PC-3 (cell line): ENCODE data around the gene PDE2A. TPM values are rescaled to one million over a fixed set of nuclear protein-coding genes. Genes with fewer than 3 reads are reported as not detected.

Experiments
- ATAC-seq: fragments of 200-7000 bp; cut with Tn5 transposase; 2 replicates; pipeline ENCODE4 v1.9.1; 2020; ENCODE audit warnings: mild to moderate bottlenecking, moderate library complexity
- BruUV-seq: library from RNA; stranded (reverse); fragments of 400-500 nt; replicated peaks from 2 replicates; lab custom pipeline; 2021; lab: Mats Ljungman, UMichigan
- CTCF ChIA-PET: fragments of 300-600 bp; sonication (Branson Sonifier 250); formaldehyde crosslinking; loops from one replicate; lab custom pipeline; 2022; ENCODE audit warnings: antibody characterized with exemption; lab: Charles Lee
- POLR2A ChIA-PET: fragments of 300-600 bp; sonication (Branson Sonifier 250); formaldehyde crosslinking; loops from one replicate; lab custom pipeline; 2022; ENCODE audit warnings: antibody characterized with exemption; ENCODE audit not compliant: unreplicated experiment; lab: Charles Lee
- DNase-seq: peaks from one replicate; pipeline ENCODE4 v3.0.0-alpha.2; 2015
- H2AFZ ChIP-seq: fragments of 300-600 bp; sonication (generic); 2 replicates; pipeline ENCODE4 v1.6.0; 2016; ENCODE audit warnings: antibody characterized with exemption, low read length
- H3F3A ChIP-seq: fragments of 300-600 bp; sonication (generic); one replicate; pipeline ENCODE4 v1.6.0; 2017; ENCODE audit warnings: antibody characterized with exemption, low read length, control low read depth, mild to moderate bottlenecking; ENCODE audit not compliant: unreplicated experiment
- H3K27ac ChIP-seq: fragments of 300-600 bp; sonication (generic); 2 replicates; pipeline ENCODE4 v1.5.1; 2016; ENCODE audit warnings: mild to moderate bottlenecking, low read length
- H3K27me3 ChIP-seq: fragments of 300-600 bp; sonication (generic); 2 replicates; pipeline ENCODE4 v1.6.1; 2016; ENCODE audit warnings: low read length, mixed read lengths
- H3K36me3 ChIP-seq: fragments of 300-600 bp; sonication (generic); 2 replicates; pipeline ENCODE4 v1.6.1; 2016; ENCODE audit warnings: low read depth, mixed run types, low read length, mixed read lengths
- H3K4me1 ChIP-seq: fragments of 300-600 bp; sonication (generic); 2 replicates; pipeline ENCODE4 v1.5.1; 2016; ENCODE audit warnings: low read length; ENCODE audit not compliant: insufficient read depth
- H3K4me2 ChIP-seq: fragments of 300-600 bp; sonication (generic); 2 replicates; pipeline ENCODE4 v1.6.0; 2016; ENCODE audit warnings: low read length
- H3K4me3 ChIP-seq: fragments of 300-600 bp; sonication (generic); 2 replicates; pipeline ENCODE4 v1.5.1; 2016; ENCODE audit warnings: mild to moderate bottlenecking, low read length, mixed read lengths
- H3K79me2 ChIP-seq: fragments of 300-600 bp; sonication (generic); 2 replicates; pipeline ENCODE4 v1.6.1; 2017; ENCODE audit warnings: low read length, mixed read lengths
- H3K9ac ChIP-seq: fragments of 300-600 bp; sonication (generic); 2 replicates; pipeline ENCODE4 v1.6.0; 2016; ENCODE audit warnings: mild to moderate bottlenecking, low read length
- H3K9me2 ChIP-seq: fragments of 300-600 bp; sonication (generic); replicated peaks from 2 replicates; pipeline ENCODE4 v1.6.1; 2016; ENCODE audit warnings: mixed run types, low read length, mixed read lengths
- H3K9me3 ChIP-seq: fragments of 300-600 bp; sonication (generic); 2 replicates; pipeline ENCODE4 v1.6.1; 2016; ENCODE audit warnings: low read length, mixed read lengths
- H4K20me1 ChIP-seq: fragments of 300-600 bp; sonication (generic); 2 replicates; pipeline ENCODE4 v1.6.1; 2016; ENCODE audit warnings: low read length, mixed read lengths
- EZH2 ChIP-seq: fragments of 300-600 bp; sonication (generic); IDR thresholded peaks from one replicate; pipeline ENCODE4 v1.6.1; 2017; ENCODE audit warnings: antibody characterized with exemption, mild to moderate bottlenecking, low read length; ENCODE audit not compliant: unreplicated experiment
- EZH2phosphoT487 ChIP-seq: fragments of 300-600 bp; sonication (generic); IDR thresholded peaks from 2 replicates; pipeline ENCODE4 v1.6.1; 2018; ENCODE audit warnings: mild to moderate bottlenecking, antibody characterized with exemption, low read length, borderline replicate concordance
- intact Hi-C: fragments of 100-400 bp; cut with micrococcal nuclease; formaldehyde crosslinking; loops from 2 replicates; pipeline ENCODE4 v1.9.0; 2023
- total RNA-seq: library from RNA; depleted of rRNA; stranded (reverse); fragments of >200 nt; gene quantifications from 2 replicates; pipeline ENCODE4 v1.2.3, GENCODE V29; 2014
- TF ChIP-seq, protein P1 (sequence below): fragments of 300-600 bp; sonication (generic); conservative IDR thresholded peaks from 2 replicates; pipeline ENCODE4 v1.5.1; 2017; ENCODE audit warnings: antibody characterized with exemption, low read depth, mild to moderate bottlenecking, low read length

PDE2A gene
- total RNA-seq, 1 experiment from 2014 or later: 2.6 TPM

DNA sequence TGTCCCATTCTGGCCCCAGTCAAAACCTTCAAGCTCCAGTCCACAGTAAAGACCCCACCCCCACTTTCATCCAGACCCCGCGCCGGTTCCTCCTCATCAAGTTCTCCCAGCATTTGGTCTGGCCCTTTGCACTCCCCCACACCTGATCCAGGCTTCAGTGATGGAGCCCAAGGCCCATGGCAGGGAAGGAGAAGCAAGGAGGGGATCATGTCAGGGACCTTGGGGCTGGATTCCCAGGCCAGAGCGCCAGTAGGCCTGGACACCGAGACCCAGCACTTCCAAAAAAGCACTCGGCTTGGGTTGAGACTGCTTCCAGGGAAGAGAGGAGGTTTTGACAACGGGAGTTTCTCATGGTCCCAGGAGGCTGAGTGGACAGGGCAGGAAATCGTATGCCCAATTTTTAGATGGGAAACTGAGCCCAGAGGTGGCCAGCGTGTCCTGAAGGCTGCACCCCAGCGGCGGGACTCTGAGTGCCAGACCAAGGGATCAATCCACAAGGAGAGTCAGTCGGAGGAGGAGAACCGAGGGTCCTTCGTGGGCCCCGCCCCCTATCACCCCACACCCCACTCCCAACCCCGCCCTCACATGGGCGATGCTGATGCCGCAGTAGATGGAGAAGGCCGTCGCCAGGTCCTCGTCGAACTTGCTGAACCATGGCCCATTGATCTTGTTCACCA is 90.5 kb downstream of the PDE2A start:
- Histone ChIP-seq H3F3A (no peaks in the 10 kb centered on the region), H3K27ac (no peak overlapping the region), H3K4me3 (no peak overlapping the region), H2AFZ (no peak overlapping the region), H3K9me2 (no peaks in the 10 kb centered on the region), H3K79me2 (no peaks in the 10 kb centered on the region), H4K20me1 (no peaks in the 10 kb centered on the region), H3K4me2 (no peak overlapping the region), H3K9ac (no peak overlapping the region), H3K27me3 (no peaks in the 10 kb centered on the region), H3K36me3 (no peaks in the 10 kb centered on the region), H3K4me1 (no peaks in the 10 kb centered on the region), H3K9me3 (no peaks in the 10 kb centered on the region)
- no peak for TF ChIP-seq EZH2phosphoT487
- TF ChIP-seq EZH2: no peak
- TF ChIP-seq, protein P1, sequence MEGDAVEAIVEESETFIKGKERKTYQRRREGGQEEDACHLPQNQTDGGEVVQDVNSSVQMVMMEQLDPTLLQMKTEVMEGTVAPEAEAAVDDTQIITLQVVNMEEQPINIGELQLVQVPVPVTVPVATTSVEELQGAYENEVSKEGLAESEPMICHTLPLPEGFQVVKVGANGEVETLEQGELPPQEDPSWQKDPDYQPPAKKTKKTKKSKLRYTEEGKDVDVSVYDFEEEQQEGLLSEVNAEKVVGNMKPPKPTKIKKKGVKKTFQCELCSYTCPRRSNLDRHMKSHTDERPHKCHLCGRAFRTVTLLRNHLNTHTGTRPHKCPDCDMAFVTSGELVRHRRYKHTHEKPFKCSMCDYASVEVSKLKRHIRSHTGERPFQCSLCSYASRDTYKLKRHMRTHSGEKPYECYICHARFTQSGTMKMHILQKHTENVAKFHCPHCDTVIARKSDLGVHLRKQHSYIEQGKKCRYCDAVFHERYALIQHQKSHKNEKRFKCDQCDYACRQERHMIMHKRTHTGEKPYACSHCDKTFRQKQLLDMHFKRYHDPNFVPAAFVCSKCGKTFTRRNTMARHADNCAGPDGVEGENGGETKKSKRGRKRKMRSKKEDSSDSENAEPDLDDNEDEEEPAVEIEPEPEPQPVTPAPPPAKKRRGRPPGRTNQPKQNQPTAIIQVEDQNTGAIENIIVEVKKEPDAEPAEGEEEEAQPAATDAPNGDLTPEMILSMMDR: no peak
- DNase-seq (no peak), ATAC-seq (no peak)
- ChIA-PET CTCF (no interaction called here), POLR2A (no interaction called here)
- intact Hi-C loops: loop anchor here (2.0 kb wide), 1 partner anchor 97 kb away; no protein-coding TSS in a partner anchor
- BruUV-seq: no TSS peak

DNA sequence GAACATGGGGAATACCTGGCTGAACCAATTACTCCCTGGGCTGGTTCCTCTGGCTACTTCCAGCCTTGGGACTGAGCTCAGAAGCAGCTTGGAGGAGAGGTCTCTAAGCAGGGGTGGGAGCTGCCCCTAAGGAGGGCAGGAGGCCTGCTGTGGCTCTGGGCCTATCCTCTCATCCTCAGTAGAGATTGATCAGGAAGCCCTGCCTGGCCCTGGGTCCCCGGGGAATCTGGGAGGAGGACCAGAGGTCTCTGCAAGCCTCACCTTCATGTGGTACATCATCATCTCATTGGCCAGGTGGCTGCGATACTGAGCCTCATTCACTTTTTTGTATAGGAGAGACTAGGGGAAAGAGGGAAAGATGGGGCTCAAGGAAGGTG is 91.1 kb downstream of the PDE2A start:
- Histone ChIP-seq H3K27ac (no peak overlapping the region), H2AFZ (no peak overlapping the region), H3K36me3 (no peaks in the 10 kb centered on the region), H3K9me3 (no peaks in the 10 kb centered on the region), H3F3A (no peaks in the 10 kb centered on the region), H3K4me1 (no peaks in the 10 kb centered on the region), H3K4me2 (no peak overlapping the region), H3K9me2 (no peaks in the 10 kb centered on the region), H3K27me3 (no peaks in the 10 kb centered on the region), H4K20me1 (no peaks in the 10 kb centered on the region), H3K9ac (no peak overlapping the region), H3K4me3 (no peak overlapping the region), H3K79me2 (no peaks in the 10 kb centered on the region)
- BruUV-seq: no TSS peak
- CTCF ChIA-PET: no interaction called here
- TF ChIP-seq EZH2phosphoT487: no peak
- TF ChIP-seq EZH2: no peak
- TF ChIP-seq, protein P1: no peak
- ATAC-seq (no peak), DNase-seq (no peak)
- POLR2A ChIA-PET: no interaction called here
- intact Hi-C loops: no loop called here
